Measurements from ENCODE around the gene MPO. TPM values are rescaled to one million over a fixed set of nuclear protein-coding genes. Genes with fewer than 3 reads are reported as not detected.
A peak's percentile ranks its signal among the peaks of the same experiment; 100 is the strongest.

The MPO gene
- total RNA-seq, 1 experiment from 2014 or later = not detected

GRCh38 chr17:58305626-58306025 lies 24.9 kb upstream of the MPO start:
- H4K91ac ChIP-seq (ENCODE audit: insufficient read length, low read depth, low read length) = no peak overlapping the region
- no peaks in the 10 kb centered on the region for H3K9me3 ChIP-seq (ENCODE audit: control insufficient read depth, low read depth, low read length)
- H3K4me1 ChIP-seq (ENCODE audit: insufficient read depth, low read length) = no peaks in the 10 kb centered on the region
- no peaks in the 10 kb centered on the region for H3K79me2 ChIP-seq (ENCODE audit: insufficient read depth, low read length)
- H3K4me2 ChIP-seq (ENCODE audit: insufficient read depth, insufficient read length, low read length) = no peak overlapping the region
- WGBS (ENCODE audit: extremely low coverage, insufficient read length, low lambda C conversion rate) = no CpG with 5 or more reads among the region's 8 CpGs
- H3K56ac ChIP-seq (ENCODE audit: insufficient read length, low read depth, low read length) = no peak overlapping the region
- H3K23ac ChIP-seq (ENCODE audit: insufficient read length, low read depth, low read length) = no peak overlapping the region
- H3K27me3 ChIP-seq (ENCODE audit: insufficient read depth, low read length) = no peaks in the 10 kb centered on the region
- no peak overlapping the region for H4K5ac ChIP-seq (ENCODE audit: insufficient read length, low read depth, low read length)
- no peaks in the 10 kb centered on the region for H3K9me3 Mint-ChIP-seq
- no peak overlapping the region for H3K9ac ChIP-seq (ENCODE audit: extremely low read depth, insufficient read length, low read length)
- H2BK120ac ChIP-seq (ENCODE audit: low read depth, low read length, poor library complexity, severe bottlenecking) = no peak overlapping the region
- H2AK5ac ChIP-seq (ENCODE audit: insufficient read length, low read length) = no peak overlapping the region
- H3K79me1 ChIP-seq (ENCODE audit: insufficient read depth, low read depth, low read length, poor library complexity, severe bottlenecking) = no peaks in the 10 kb centered on the region
- H2BK20ac ChIP-seq (ENCODE audit: low read depth, low read length, poor library complexity, severe bottlenecking) = no peak overlapping the region
- H3K4me1 Mint-ChIP-seq = peaks cover 5 to 36% of the 10 kb centered on the region in 2 experiments
- DNase-seq = peak; percentile 32
- peaks cover 4% of the 10 kb centered on the region for H3K27me3 Mint-ChIP-seq (ENCODE audit: low read depth)
- no peak overlapping the region for H3K4me3 Mint-ChIP-seq
- no peak for TF ChIP-seq CTCF (conservative IDR thresholded peaks at IDR 0.05)
- H2AFZ ChIP-seq (ENCODE audit: low read length) = no peak overlapping the region
- no peak overlapping the region for H4K8ac ChIP-seq (replicated peaks; ENCODE audit: insufficient read length, low read depth, low read length)
- no peaks in the 10 kb centered on the region for H4K20me1 ChIP-seq (ENCODE audit: control insufficient read depth, insufficient read depth, insufficient read length)
- no peaks in the 10 kb centered on the region for H3K36me3 Mint-ChIP-seq (ENCODE audit: insufficient read depth in 1 of 3, low read depth in 3 of 3)
- no peak overlapping the region for H3T11ph ChIP-seq (ENCODE audit: low read length)
- H3K14ac ChIP-seq (ENCODE audit: insufficient read depth, low read length) = no peak overlapping the region
- no peak overlapping the region for H3K18ac ChIP-seq (ENCODE audit: insufficient read length, low read depth, low read length)
- H2BK5ac ChIP-seq (ENCODE audit: insufficient read length, low read length) = no peak overlapping the region
- no peak overlapping the region for H2BK12ac ChIP-seq (ENCODE audit: insufficient read length, low read depth, low read length)
- H3K27ac Mint-ChIP-seq = no peak overlapping the region
- no peaks in the 10 kb centered on the region for H3K23me2 ChIP-seq (ENCODE audit: insufficient read length, low read depth, low read length, poor library complexity, severe bottlenecking)
- no peak overlapping the region for H3K4ac ChIP-seq (ENCODE audit: low read depth, low read length)
- H2BK15ac ChIP-seq (ENCODE audit: low read depth, low read length) = no peak overlapping the region
- no peak overlapping the region for H3K27ac ChIP-seq (ENCODE audit: insufficient read length, low read depth, low read length)
